ENCODE data around the gene UBXN1.

Gene UBXN1, protein sequence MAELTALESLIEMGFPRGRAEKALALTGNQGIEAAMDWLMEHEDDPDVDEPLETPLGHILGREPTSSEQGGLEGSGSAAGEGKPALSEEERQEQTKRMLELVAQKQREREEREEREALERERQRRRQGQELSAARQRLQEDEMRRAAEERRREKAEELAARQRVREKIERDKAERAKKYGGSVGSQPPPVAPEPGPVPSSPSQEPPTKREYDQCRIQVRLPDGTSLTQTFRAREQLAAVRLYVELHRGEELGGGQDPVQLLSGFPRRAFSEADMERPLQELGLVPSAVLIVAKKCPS

DNA sequence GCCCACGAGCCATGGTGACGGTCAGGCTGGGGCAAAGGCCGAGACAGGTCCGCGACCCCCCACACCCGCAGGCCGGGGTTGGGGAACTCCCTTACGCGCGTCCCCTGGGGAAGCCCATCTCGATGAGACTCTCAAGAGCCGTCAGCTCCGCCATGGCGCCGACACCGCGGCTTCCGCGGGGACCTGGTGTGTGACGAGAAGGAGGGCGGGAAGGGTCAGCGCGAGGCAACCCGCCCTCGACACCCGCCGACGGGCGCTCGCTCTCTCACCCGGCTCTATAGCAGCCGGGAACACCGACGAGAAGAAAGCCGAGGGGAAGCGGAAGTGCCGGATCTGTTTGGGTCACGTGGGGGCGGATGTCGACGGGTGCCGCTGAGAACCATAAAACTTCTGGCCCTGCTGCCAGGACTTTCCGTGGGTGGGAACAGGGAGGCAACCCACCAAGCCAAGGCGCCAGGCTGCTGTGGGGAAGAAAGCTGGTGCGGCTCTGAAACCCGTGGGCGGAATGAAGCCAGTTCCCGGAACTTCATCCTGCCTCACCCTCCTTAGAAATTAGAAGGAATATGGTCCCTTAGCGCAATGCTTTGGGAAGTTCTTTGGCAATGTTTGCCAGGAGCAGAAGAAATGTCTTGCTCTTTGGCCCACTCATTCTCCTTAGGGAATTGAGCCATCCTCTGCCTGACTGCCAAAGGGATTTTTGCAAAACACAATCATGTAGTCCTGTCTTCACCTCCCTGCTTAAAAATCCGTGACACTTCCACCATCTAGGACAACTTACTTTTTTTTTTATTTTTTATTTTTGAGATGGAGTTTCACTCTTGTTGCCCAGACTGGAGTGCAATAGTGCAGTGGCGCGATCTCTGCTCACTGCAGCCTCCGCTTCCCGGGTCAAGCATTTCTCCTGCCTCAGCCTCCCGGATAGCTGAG is at the start of gene UBXN1:
Gene UBXN1 (minus strand): TSS at position 304 of the 927 bp plus-strand sequence. CDS start 150 bp downstream, at position 154.
- H3K27me3 Mint-ChIP-seq, result no peaks in the 10 kb centered on the region
- H3K36me3 Mint-ChIP-seq, result peaks cover 8% of the 10 kb centered on the region

DNA sequence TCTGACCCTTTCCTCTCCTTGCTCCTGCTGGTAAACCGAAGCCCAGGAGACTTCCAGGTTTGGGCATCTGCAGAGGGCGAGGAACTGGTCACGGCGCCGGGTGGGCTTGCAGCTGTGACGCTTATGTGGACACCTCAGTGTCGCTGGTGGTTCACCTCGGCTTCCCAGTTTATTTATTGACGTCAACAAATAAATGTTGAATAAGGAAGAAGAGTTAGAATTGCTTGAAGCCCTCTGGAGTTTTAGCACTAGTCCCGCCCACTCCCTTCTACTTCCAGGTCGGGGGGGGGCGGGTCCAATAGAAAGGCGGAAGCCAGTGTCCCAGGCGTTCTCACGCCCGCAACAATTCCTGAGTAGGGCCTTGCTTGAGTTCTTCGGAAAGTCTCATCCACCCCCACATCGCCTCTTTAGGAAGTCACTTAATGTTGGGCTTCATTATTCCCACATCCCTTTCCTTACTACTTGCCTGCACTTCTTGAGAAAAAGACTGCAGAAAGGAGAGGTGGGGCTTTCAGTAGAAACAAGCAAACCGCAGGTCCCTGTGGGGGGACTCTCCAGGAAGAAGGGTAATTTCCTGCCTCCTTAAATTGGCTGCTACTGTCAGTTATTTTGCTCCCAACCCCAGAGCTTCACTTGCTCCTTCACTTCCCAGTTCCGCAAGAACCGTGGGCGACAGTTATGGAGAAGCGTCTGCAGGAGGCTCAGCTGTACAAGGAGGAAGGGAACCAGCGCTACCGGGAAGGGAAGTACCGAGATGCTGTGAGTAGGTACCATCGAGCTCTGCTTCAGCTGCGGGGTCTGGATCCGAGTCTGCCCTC is 49.5 kb upstream of the UBXN1 start, which contains the start of gene TTC9C:
Gene TTC9C (plus strand): TSS at position 316 of the 818 bp plus-strand sequence. CDS start 363 bp downstream, at position 679.
- Mint-ChIP-seq H3K27me3 (no peaks in the 10 kb centered on the region), H3K4me1 (peaks cover 47% of the 10 kb centered on the region), H3K36me3 (peaks cover 24% of the 10 kb centered on the region), H3K27ac (peak within 1 kb of the TSS; percentile 97), H3K4me3 (peak within 1 kb of the TSS; percentile 97), H3K9me3 (no peaks in the 10 kb centered on the region)

More for the DNA sequence above, at the start of gene UBXN1:
- H3K9me3 Mint-ChIP-seq, result no peaks in the 10 kb centered on the region
- H3K4me3 Mint-ChIP-seq, result peak within 1 kb of the TSS; percentile 90
- H3K27ac Mint-ChIP-seq, result peak within 1 kb of the TSS; percentile 95
- peaks cover 32% of the 10 kb centered on the region for H3K4me1 Mint-ChIP-seq

DNA sequence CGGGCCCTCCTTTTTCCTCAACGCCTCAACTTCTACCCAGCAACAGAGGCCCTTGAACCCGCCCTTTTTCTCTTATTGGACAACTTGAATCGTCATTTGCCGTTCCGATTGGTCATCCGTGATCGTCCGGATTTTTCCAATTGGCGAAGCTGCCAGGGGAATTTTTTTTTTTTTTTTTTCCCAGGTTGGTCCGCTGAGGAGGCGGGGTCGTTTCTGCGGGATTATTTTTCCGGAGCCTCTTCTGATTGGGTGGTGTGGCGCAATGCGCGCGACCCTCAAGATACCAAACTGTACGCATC is 48.9 kb upstream of the UBXN1 start:
- Mint-ChIP-seq H3K9me3 (no peaks in the 10 kb centered on the region), H3K36me3 (peaks cover 21% of the 10 kb centered on the region), H3K4me1 (peaks cover 45% of the 10 kb centered on the region), H3K27me3 (no peaks in the 10 kb centered on the region), H3K4me3 (peak overlapping the region; percentile 97), H3K27ac (peak overlapping the region; percentile 97)

DNA sequence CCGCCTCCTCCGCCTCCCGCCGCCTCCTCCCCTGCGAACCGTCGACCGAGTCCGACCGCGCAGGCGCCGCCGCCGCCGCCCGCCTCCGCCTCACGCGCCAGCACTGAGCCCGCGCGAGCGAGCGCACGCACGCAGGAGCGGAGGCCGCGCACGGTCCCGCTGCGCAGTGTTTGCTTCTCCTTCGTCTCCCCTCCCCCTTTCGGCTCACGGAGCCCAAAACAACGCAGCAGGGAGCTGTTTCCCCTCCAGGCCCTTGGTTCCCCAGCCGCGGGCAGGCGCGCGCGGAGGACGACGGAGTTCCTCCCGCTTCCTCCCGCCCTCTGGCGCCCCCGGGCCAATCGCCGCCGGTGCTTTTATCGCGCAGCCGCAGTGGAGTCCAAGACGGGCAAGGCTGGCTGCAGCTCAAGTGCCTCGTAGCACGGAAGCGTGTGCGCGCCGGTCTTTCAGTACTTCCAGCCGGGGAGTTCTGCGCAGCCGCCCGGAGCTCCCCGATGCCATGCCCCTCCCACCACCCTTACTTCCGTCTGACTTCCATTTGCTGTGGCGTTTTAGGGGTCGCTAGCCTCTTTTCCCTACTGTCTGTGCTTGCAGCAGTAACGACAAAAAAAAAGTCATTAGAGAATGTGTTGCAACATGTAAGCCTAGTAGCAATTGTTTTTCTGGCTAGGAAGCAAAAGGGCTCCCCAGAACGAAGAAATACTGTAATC is 48.4 kb upstream of the UBXN1 start, which contains the start of gene HNRNPUL2:
Gene HNRNPUL2 (minus strand): TSS at position 293 of the 707 bp plus-strand sequence. CDS start 301 bp downstream, outside the sequence.
- H3K27ac Mint-ChIP-seq, result peak within 1 kb of the TSS; percentile 97
- peaks cover 49% of the 10 kb centered on the region for H3K4me1 Mint-ChIP-seq
- H3K9me3 Mint-ChIP-seq, result no peaks in the 10 kb centered on the region
- peaks cover 25% of the 10 kb centered on the region for H3K36me3 Mint-ChIP-seq
- peak within 1 kb of the TSS; percentile 97 for H3K4me3 Mint-ChIP-seq
- no peaks in the 10 kb centered on the region for H3K27me3 Mint-ChIP-seq

DNA sequence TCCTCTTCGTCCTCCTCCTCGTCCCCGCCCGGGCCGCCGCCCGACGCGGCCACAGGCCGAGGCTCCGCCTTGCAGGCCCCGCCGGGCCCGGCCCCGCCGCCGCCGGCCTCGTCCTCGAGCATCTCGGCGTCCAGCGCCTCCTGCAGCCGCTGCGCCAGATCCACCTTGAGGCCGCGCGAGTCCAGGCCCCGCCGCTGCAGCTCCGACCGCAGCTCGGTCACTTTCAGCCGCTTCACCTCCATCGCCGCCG is 48.0 kb upstream of the UBXN1 start:
- Mint-ChIP-seq H3K27ac (peak overlapping the region; percentile 97), H3K4me3 (peak overlapping the region; percentile 97), H3K36me3 (peaks cover 27% of the 10 kb centered on the region), H3K9me3 (no peaks in the 10 kb centered on the region), H3K4me1 (peaks cover 54% of the 10 kb centered on the region), H3K27me3 (no peaks in the 10 kb centered on the region)

DNA sequence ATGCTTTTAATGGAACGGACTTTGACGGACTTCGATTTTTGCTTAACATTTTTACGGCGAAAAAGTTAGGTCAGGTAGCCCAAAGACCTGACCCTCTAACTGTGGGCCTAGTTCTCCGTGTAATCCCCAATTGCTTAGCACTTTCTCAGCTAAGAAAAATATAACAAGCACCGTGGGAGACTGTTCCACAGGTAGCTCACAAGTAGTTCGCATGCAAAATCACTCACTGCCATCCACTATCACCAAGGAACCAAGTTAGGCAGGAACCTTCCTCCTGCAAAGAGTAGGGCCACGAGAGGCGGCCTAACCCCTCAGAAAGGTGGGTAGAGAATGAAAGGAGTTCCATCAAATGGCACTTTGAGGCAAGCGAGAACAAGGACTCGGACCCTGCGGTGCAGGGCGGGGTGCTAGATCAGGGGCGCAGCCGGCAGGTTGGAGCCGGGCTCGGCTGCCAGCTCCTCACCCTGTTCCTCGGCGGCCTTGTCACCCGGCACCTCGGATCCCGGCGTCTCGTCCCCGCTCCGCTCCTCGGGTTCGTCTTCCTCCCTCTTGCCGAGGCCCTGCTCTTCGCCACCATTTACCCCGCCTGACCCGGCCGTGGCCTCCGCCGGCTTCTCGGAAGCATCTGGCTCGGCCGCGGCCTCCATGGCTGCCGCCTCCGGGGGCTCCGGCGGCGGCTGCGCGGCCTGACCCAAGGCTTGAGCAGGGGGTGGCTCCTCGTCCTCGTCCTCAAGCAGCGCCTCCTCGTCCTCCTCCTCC is 47.5 kb upstream of the UBXN1 start:
- peak overlapping the region; percentile 93 for H3K27ac Mint-ChIP-seq
- peak overlapping the region; percentile 97 for H3K4me3 Mint-ChIP-seq
- peaks cover 27% of the 10 kb centered on the region for H3K36me3 Mint-ChIP-seq
- peaks cover 56% of the 10 kb centered on the region for H3K4me1 Mint-ChIP-seq
- H3K9me3 Mint-ChIP-seq, result no peaks in the 10 kb centered on the region
- no peaks in the 10 kb centered on the region for H3K27me3 Mint-ChIP-seq

DNA sequence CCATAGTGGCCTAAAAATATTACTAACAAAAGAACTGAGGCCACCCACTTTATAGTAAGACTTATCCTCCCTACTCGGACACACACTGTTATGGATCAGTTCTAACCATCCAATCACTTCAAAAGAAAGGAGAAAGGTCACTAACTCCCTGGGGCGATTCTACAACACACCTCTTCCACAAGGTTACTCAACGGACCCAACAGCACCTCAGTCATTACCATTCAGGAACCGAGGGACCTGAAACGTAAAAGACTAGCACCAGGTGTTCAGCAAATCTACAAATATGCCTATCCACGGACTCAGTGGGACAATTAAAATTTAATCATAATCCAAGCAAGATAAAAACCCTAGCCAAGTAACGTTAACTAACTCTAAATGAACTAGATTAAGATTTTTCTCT is 46.8 kb upstream of the UBXN1 start:
- H3K9me3 Mint-ChIP-seq, result no peaks in the 10 kb centered on the region
- peaks cover 33% of the 10 kb centered on the region for H3K36me3 Mint-ChIP-seq
- H3K4me1 Mint-ChIP-seq, result peaks cover 57% of the 10 kb centered on the region
- peak overlapping the region; percentile 93 for H3K27ac Mint-ChIP-seq
- peak overlapping the region; percentile 97 for H3K4me3 Mint-ChIP-seq
- no peaks in the 10 kb centered on the region for H3K27me3 Mint-ChIP-seq

DNA sequence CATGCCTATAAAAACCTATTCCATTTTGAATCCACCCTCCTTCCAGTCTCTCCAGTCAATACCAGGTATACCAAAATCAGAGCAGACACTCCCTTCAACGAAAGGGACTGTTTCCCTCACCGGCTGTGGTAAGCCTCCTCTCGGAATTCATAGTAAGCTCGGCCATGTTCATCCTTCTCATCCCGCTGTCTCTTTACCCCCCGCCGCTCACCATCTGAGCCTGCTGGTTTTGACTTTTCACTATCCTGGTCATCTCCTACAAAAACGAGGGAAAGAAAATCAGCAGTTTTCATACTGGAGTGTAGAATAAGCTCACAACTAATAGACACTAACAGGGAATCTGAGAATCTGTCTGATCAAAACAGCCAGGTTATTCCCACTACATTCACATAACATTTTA is 45.3 kb upstream of the UBXN1 start:
- Mint-ChIP-seq H3K27me3 (no peaks in the 10 kb centered on the region), H3K4me1 (peaks cover 59% of the 10 kb centered on the region), H3K9me3 (no peaks in the 10 kb centered on the region), H3K4me3 (peak overlapping the region; percentile 97), H3K36me3 (peaks cover 42% of the 10 kb centered on the region), H3K27ac (peak overlapping the region; percentile 81)

DNA sequence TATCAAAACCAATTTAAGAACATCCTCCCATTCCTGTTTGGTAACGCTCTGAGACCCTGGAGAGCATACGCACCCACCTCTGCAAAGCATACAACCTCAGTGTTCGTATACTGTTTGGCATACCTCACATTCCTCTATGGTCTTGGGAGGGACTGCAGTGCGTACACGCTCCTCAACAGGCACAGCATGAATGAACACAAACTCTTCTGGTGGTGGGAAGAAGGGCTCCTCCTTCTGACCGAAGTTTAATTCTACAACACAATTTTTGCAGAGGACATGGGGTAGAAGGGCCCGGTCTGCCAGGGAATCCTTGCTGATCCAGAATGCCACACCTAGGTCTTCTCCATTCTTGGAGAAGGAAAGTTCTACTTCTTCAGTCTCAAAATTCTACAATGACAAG is 43.1 kb upstream of the UBXN1 start:
- Mint-ChIP-seq H3K27ac (peak overlapping the region; percentile 41), H3K4me1 (peaks cover 60% of the 10 kb centered on the region), H3K4me3 (no peak overlapping the region), H3K36me3 (peaks cover 44% of the 10 kb centered on the region), H3K27me3 (no peaks in the 10 kb centered on the region), H3K9me3 (no peaks in the 10 kb centered on the region)

DNA sequence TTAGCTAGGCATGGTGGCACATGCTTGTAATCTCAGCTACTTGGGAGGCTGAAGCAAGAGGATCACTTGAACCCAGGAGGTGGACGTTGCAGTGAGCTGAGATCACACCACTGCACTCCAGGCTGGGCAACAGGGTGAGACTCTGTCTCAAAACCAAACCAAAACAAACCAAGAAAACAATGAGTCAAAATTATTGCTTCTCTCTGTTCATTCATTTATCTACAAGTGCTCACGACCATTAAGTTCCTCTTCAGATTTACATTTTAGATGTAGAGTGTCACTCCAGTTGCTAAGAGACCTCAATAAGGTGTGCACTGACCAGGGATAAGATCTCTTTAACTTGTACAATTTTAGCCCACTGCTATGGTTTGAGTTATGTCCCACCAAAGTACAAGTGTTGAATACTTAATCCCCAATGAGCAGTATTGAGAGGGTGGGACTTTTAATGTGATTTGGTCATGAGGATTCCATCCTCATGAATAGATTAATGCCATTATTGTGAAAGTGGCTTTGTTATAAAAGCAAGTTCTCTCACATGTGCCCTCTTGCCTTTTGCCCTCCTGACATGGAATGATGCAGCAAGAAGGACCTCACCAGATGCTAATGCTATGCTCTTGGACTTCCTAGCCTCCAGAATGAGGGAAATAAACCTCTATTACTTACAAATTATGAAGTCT is 40.6 kb upstream of the UBXN1 start:
- Mint-ChIP-seq H3K27ac (peak overlapping the region; percentile 38), H3K27me3 (no peaks in the 10 kb centered on the region), H3K4me3 (no peak overlapping the region), H3K9me3 (no peaks in the 10 kb centered on the region), H3K36me3 (peaks cover 43% of the 10 kb centered on the region), H3K4me1 (peaks cover 61% of the 10 kb centered on the region)

DNA sequence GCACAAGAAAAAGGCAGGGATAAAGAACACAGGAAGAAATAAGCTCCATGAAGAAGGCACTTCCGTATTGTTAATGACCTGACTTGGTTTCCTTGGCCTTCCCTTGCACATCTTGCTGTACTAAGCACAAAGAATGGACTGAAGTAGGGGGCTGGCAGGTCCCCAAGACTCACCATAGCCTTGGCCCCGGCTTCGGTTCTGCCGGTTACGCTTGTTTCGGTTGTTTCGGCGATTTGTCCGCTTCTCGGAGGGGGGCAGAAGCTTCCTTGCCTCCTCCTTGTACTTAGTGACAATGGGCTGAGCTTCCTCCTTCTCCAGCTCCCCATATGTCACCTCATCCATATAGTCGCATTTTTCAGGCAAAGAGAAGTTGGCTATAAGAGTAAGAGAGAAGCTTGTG is 37.9 kb upstream of the UBXN1 start:
- Mint-ChIP-seq H3K9me3 (no peaks in the 10 kb centered on the region), H3K27ac (peak overlapping the region; percentile 62), H3K4me3 (no peak overlapping the region), H3K27me3 (no peaks in the 10 kb centered on the region), H3K36me3 (peaks cover 32% of the 10 kb centered on the region), H3K4me1 (peaks cover 58% of the 10 kb centered on the region)

DNA sequence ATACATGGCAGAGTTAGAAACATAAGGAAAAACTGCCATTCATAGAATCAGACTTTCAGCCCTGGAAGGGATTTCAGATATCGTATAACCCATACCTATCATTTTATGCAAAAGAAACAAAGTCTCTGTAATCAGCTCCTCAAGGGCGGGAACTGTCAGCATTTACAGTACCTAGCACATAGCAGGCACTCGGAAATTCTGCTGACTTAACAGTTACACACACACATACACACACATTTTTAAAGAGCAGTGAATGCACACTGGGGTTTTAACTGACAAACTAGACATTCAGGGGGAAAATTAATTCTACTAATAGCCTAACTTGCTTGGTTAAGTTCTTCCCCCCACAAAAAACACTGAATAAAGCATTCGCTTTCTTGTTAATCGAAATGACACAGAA is 37.3 kb upstream of the UBXN1 start:
- Mint-ChIP-seq H3K4me1 (peaks cover 52% of the 10 kb centered on the region), H3K36me3 (peaks cover 31% of the 10 kb centered on the region), H3K27ac (peak overlapping the region; percentile 55)

DNA sequence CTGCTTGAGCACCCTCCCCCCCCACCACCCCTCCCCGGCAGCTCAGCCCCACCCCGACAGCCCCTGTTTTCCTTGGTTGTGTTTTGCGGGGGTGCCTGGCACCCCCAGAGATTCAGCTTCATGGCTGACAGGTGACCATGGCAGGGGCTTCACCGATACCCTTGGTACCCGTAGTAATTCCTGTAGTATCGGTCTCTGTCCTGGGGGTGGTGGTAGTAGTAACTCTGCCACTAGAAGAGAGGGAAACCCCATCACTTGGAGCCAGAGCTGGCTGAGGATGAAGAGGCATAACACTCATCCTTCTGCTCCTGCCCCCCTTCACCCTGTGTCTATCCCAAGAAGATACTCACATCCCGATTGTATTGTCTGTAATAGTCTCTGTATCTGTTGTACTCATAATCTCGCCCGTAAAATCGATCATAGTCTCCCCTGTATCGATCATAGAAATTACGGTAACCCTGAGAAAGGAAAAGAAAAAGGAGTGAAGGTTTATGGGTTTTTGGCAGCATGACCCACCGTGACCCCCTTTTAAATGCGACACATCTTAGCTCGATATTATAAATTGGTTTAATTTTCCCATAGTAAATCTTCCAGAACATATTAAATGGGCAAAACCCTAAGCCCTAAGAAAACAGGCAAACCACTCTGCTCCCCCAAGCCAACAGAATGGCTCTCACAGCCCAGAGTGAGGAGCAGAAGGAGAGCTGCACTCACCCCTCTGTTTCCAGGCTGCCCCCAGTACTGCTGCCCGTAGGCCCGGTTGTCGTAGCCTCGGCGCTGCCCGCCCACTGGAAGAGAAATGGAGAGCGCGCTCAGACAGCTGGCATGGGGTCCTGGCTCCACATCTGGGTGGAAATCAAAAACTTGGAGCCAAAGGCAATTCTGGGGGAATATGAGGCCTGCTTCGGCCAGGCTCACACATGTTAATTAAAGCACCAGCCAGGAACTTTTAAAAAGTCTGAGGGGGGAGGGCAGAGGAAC is 36.6 kb upstream of the UBXN1 start:
- Mint-ChIP-seq H3K27me3 (no peaks in the 10 kb centered on the region), H3K9me3 (no peaks in the 10 kb centered on the region), H3K4me1 (peaks cover 51% of the 10 kb centered on the region), H3K36me3 (peaks cover 28% of the 10 kb centered on the region), H3K4me3 (no peak overlapping the region), H3K27ac (peak overlapping the region; percentile 55)

More for the DNA sequence above, 37.3 kb upstream of the UBXN1 start:
- Mint-ChIP-seq H3K27me3 (no peaks in the 10 kb centered on the region), H3K4me3 (no peak overlapping the region), H3K9me3 (no peaks in the 10 kb centered on the region)

All from activated naive CD4-positive, alpha-beta T cell treated with anti-CD3 and anti-CD28 coated beads, Interleukin-2, amount 50 U/mL, for 24 hours (primary cell).